ENCODE data around the gene SLC6A18. TPM values are rescaled to one million over a fixed set of nuclear protein-coding genes. Genes with fewer than 3 reads are reported as not detected.

SLC6A18 gene
- total RNA-seq, 4 donors from 2014 or later, result not detected

DNA sequence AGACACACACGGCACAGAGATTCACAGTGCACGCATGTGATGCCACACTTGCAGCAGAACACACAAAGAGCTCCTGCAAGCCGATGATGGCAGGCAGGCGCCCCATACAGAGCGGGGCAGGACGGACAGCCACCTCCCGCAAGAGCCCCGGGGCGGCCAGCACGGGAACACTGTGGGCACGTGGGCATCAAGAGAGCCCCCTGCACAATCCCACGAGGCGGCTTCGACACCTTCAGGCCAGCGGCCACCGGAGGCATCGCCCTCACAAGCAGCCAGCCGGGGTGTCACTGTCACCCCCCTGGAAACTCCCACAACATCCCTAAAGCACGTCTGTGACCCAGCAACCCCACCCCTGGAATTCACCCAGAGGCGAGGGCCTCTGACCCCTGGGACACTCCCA is 51.7 kb downstream of the SLC6A18 start:
- Histone ChIP-seq H3K4me3 (no peak overlapping the region), H3K27ac (no peak overlapping the region), H3K36me3 (no peaks in the 10 kb centered on the region), H3K9me3 (peaks cover 0 to 6% (median 0%) of the 10 kb centered on the region in 3 donors), H3K27me3 (peaks cover 16% of the 10 kb centered on the region), H3K4me1 (no peaks in the 10 kb centered on the region)
- WGBS, 2 donors (ENCODE audit: low coverage in 1 of 2), result 92% methylated on average over 7 of the region's 20 CpGs; no CpG with 5 or more reads in 1 of the 2 donors
- TF ChIP-seq POLR2A (IDR thresholded peaks at IDR 0.05) (no peak), EP300 (IDR thresholded peaks at IDR 0.05) (no peak), POLR2AphosphoS5 (IDR thresholded peaks at IDR 0.05) (no peak)
- TF ChIP-seq, protein P1, sequence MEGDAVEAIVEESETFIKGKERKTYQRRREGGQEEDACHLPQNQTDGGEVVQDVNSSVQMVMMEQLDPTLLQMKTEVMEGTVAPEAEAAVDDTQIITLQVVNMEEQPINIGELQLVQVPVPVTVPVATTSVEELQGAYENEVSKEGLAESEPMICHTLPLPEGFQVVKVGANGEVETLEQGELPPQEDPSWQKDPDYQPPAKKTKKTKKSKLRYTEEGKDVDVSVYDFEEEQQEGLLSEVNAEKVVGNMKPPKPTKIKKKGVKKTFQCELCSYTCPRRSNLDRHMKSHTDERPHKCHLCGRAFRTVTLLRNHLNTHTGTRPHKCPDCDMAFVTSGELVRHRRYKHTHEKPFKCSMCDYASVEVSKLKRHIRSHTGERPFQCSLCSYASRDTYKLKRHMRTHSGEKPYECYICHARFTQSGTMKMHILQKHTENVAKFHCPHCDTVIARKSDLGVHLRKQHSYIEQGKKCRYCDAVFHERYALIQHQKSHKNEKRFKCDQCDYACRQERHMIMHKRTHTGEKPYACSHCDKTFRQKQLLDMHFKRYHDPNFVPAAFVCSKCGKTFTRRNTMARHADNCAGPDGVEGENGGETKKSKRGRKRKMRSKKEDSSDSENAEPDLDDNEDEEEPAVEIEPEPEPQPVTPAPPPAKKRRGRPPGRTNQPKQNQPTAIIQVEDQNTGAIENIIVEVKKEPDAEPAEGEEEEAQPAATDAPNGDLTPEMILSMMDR (IDR thresholded peaks at IDR 0.05), result no peak
- ATAC-seq, result no peak

DNA sequence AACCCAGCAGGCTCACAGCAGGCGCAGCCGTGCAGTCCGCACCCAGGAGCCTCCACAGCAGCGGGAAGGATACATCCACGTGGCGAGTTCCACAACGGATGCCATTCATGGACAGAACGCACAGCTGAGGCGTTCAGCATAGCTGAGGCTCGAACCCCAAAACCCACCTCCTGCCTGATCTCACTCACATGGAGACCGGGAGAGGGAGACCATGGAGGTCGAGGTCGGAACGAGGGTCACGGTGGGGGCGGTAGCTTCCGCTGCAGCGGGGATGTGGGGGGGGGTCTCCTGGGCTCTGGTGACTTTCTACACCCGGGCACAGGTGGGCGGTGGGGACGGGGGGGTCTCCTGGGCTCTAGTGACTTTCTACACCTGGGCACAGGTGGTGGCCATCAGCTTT is 52.1 kb downstream of the SLC6A18 start:
- WGBS, 2 donors (ENCODE audit: low coverage in 1 of 2), result 85% methylated on average over 15 of the region's 21 CpGs; no CpG with 5 or more reads in 1 of the 2 donors
- Histone ChIP-seq H3K36me3 (no peaks in the 10 kb centered on the region), H3K27ac (no peak overlapping the region), H3K27me3 (peaks cover 16% of the 10 kb centered on the region), H3K9me3 (peaks cover 0 to 6% (median 0%) of the 10 kb centered on the region in 3 donors), H3K4me1 (no peaks in the 10 kb centered on the region), H3K4me3 (no peak overlapping the region)
- ATAC-seq, result no peak
- no peak for TF ChIP-seq POLR2A (IDR thresholded peaks at IDR 0.05)
- no peak for TF ChIP-seq POLR2AphosphoS5 (IDR thresholded peaks at IDR 0.05)
- TF ChIP-seq EP300 (IDR thresholded peaks at IDR 0.05), result no peak
- TF ChIP-seq, protein P1 (IDR thresholded peaks at IDR 0.05), result no peak

DNA sequence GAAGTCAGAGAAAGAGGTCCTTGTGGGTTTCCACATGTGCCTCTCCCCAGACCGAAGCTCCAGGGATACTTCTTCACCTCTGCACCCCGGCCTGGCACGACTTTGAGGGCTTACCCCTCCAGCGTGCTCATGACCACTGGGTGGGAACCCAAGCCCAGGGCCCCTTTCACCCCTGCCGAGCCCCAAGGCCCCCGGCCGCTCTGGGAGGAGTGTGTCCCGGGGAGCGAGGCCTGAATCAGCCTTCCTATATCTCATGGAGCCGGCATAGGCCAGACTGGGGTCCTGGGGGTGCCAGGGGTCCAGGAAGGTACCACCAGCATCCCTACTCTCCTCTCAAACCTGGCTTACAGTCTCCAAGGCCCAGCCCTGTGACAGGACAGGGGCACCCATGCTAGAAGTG is 52.6 kb downstream of the SLC6A18 start:
- WGBS, 2 donors (ENCODE audit: low coverage in 1 of 2), result no CpG with 5 or more reads among the region's 10 CpGs
- Histone ChIP-seq H3K27ac (no peak overlapping the region), H3K9me3 (peaks cover 0 to 6% (median 0%) of the 10 kb centered on the region in 3 donors), H3K27me3 (peaks cover 16% of the 10 kb centered on the region), H3K4me1 (no peaks in the 10 kb centered on the region), H3K4me3 (no peak overlapping the region), H3K36me3 (no peaks in the 10 kb centered on the region)
- ATAC-seq, result no peak
- no peak for TF ChIP-seq EP300 (IDR thresholded peaks at IDR 0.05)
- TF ChIP-seq, protein P1 (IDR thresholded peaks at IDR 0.05), result no peak
- no peak for TF ChIP-seq POLR2A (IDR thresholded peaks at IDR 0.05)
- TF ChIP-seq POLR2AphosphoS5 (IDR thresholded peaks at IDR 0.05), result no peak

DNA sequence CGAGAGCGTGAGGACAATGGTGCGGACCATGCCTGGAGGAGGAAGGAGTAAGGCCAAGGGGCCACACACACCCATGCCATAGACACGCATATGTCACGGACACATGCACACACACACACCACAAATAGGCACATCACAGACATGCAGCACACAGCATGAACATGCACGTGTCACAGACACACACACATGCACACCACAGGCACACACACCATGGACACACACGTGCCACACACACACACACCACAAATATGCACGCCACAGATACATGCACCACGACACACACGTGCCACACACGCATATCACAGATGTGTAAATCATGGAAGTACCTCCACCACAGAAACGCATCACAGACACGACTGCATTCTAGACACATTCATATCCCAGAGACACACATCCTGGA is 53.0 kb downstream of the SLC6A18 start:
- Histone ChIP-seq H3K27ac (no peak overlapping the region), H3K36me3 (no peaks in the 10 kb centered on the region), H3K4me1 (no peaks in the 10 kb centered on the region), H3K4me3 (no peak overlapping the region), H3K9me3 (peaks cover 0 to 6% (median 0%) of the 10 kb centered on the region in 3 donors), H3K27me3 (peaks cover 16% of the 10 kb centered on the region)
- WGBS, 2 donors (ENCODE audit: low coverage in 1 of 2), result 83 to 90% methylated on average over 2 to 4 of the region's 13 CpGs
- TF ChIP-seq EP300 (IDR thresholded peaks at IDR 0.05) (no peak), POLR2A (IDR thresholded peaks at IDR 0.05) (no peak), POLR2AphosphoS5 (IDR thresholded peaks at IDR 0.05) (no peak)
- TF ChIP-seq, protein P1 (IDR thresholded peaks at IDR 0.05), result no peak
- no peak for ATAC-seq

- no peak overlapping the region for H3K27ac ChIP-seq
- H3K4me3 ChIP-seq, result no peak overlapping the region
- peaks cover 0 to 6% (median 0%) of the 10 kb centered on the region in 3 donors for H3K9me3 ChIP-seq
- no peaks in the 10 kb centered on the region for H3K4me1 ChIP-seq
- peaks cover 15% of the 10 kb centered on the region for H3K27me3 ChIP-seq
- no peaks in the 10 kb centered on the region for H3K36me3 ChIP-seq
- TF ChIP-seq, protein P1 (IDR thresholded peaks at IDR 0.05), result no peak
- TF ChIP-seq POLR2AphosphoS5 (IDR thresholded peaks at IDR 0.05) (no peak), POLR2A (IDR thresholded peaks at IDR 0.05) (no peak), EP300 (IDR thresholded peaks at IDR 0.05) (no peak)
- WGBS, 2 donors (ENCODE audit: low coverage in 1 of 2), result 100% methylated on average over 1 of the region's 42 CpGs; no CpG with 5 or more reads in 1 of the 2 donors
- ATAC-seq, result no peak
Observed at GRCh38 chr5:1278656-1279442, 53.7 kb downstream of the SLC6A18 start.

Data from gastroesophageal sphincter (tissue), 4 donors.